IPS DF 19.7 (cell line): Measurements from ENCODE around the gene ADAMTSL2.

Experiments
- DNase-seq: peaks from one replicate; pipeline ENCODE4 v3.0.0-alpha.2; 2013; ENCODE audit warnings: low read depth, low spot score

Gene ADAMTSL2

GRCh38 chr9:133532937-133533668, 1.4 kb upstream of the ADAMTSL2 start:
- DNase-seq, result no peak

GRCh38 chr9:133533857-133534256, 647 bp upstream of the ADAMTSL2 start:
- DNase-seq, result no peak

GRCh38 chr9:133535306-133535877, 888 bp downstream of the ADAMTSL2 start:
- no peak for DNase-seq

GRCh38 chr9:133536080-133536479, 1.6 kb downstream of the ADAMTSL2 start:
- DNase-seq, result no peak

- DNase-seq, result no peak
Measured at GRCh38 chr9:133536536-133536935, 2.0 kb downstream of the ADAMTSL2 start.

- no peak for DNase-seq
Measured at GRCh38 chr9:133537257-133537656, 2.8 kb downstream of the ADAMTSL2 start.

GRCh38 chr9:133538176-133538575, 3.7 kb downstream of the ADAMTSL2 start:
- DNase-seq, result no peak

GRCh38 chr9:133538851-133539833, 4.6 kb downstream of the ADAMTSL2 start:
- DNase-seq, result no peak

- no peak for DNase-seq
Measured at GRCh38 chr9:133539991-133540697, 5.6 kb downstream of the ADAMTSL2 start.

GRCh38 chr9:133540698-133541025, 6.2 kb downstream of the ADAMTSL2 start:
- DNase-seq, result no peak

GRCh38 chr9:133542002-133542401, 7.5 kb downstream of the ADAMTSL2 start:
- DNase-seq, result no peak

- no peak for DNase-seq
Measured at GRCh38 chr9:133543772-133544467, 9.4 kb downstream of the ADAMTSL2 start.

GRCh38 chr9:133545494-133546286, 11.2 kb downstream of the ADAMTSL2 start:
- no peak for DNase-seq

- DNase-seq, result no peak
Measured at GRCh38 chr9:133546287-133546680, 11.8 kb downstream of the ADAMTSL2 start.

GRCh38 chr9:133547116-133547515, 12.6 kb downstream of the ADAMTSL2 start:
- DNase-seq, result no peak

- DNase-seq, result no peak
Measured at GRCh38 chr9:133551446-133551845, 16.9 kb downstream of the ADAMTSL2 start.

GRCh38 chr9:133552236-133552635, 17.7 kb downstream of the ADAMTSL2 start:
- no peak for DNase-seq

GRCh38 chr9:133553123-133553522, 18.6 kb downstream of the ADAMTSL2 start:
- no peak for DNase-seq

GRCh38 chr9:133553973-133554713, 19.6 kb downstream of the ADAMTSL2 start:
- no peak for DNase-seq

- DNase-seq, result no peak
Measured at GRCh38 chr9:133554729-133555128, 20.2 kb downstream of the ADAMTSL2 start.
